Right kidney (tissue), 1 donor: ENCODE data around the gene BCL11A.

Experiments
- DNase-seq: peaks from one replicate; pipeline ENCODE4 v3.0.0-alpha.2; 2016

BCL11A gene

GRCh38 chr2:60508339-60508917 is 45.0 kb downstream of the BCL11A start:
- no peak for DNase-seq

- DNase-seq = no peak
Measured at GRCh38 chr2:60507211-60507965, 46.1 kb downstream of the BCL11A start.

- DNase-seq = no peak
Measured at GRCh38 chr2:60505880-60506260, 47.6 kb downstream of the BCL11A start.

- no peak for DNase-seq
Measured at GRCh38 chr2:60505240-60505879, 48.1 kb downstream of the BCL11A start.

GRCh38 chr2:60504049-60504448 is 49.4 kb downstream of the BCL11A start:
- DNase-seq = no peak

GRCh38 chr2:60502144-60502543 is 51.3 kb downstream of the BCL11A start:
- DNase-seq = no peak

GRCh38 chr2:60500861-60501260 is 52.6 kb downstream of the BCL11A start:
- no peak for DNase-seq

- no peak for DNase-seq
Measured at GRCh38 chr2:60499651-60500265, 53.7 kb downstream of the BCL11A start.

GRCh38 chr2:60498816-60499429 is 54.5 kb downstream of the BCL11A start:
- DNase-seq = no peak

- no peak for DNase-seq
Measured at GRCh38 chr2:60498127-60498815, 55.2 kb downstream of the BCL11A start.

- DNase-seq = no peak
Measured at GRCh38 chr2:60497500-60497899, 56.0 kb downstream of the BCL11A start.

GRCh38 chr2:60496956-60497355 is 56.5 kb downstream of the BCL11A start:
- DNase-seq = no peak

GRCh38 chr2:60496475-60496874 is 57.0 kb downstream of the BCL11A start:
- DNase-seq = no peak

- DNase-seq = no peak
Measured at GRCh38 chr2:60495041-60495625, 58.3 kb downstream of the BCL11A start.

- DNase-seq = no peak
Measured at GRCh38 chr2:60493804-60494387, 59.6 kb downstream of the BCL11A start.

GRCh38 chr2:60492548-60492947 is 60.9 kb downstream of the BCL11A start:
- DNase-seq = no peak

GRCh38 chr2:60490848-60491247 is 62.6 kb downstream of the BCL11A start:
- DNase-seq = no peak

- DNase-seq = no peak
Measured at GRCh38 chr2:60490441-60490840, 63.0 kb downstream of the BCL11A start.

GRCh38 chr2:60489289-60489688 is 64.2 kb downstream of the BCL11A start:
- no peak for DNase-seq

GRCh38 chr2:60488291-60488690 is 65.2 kb downstream of the BCL11A start:
- no peak for DNase-seq

- no peak for DNase-seq
Measured at GRCh38 chr2:60487174-60487573, 66.3 kb downstream of the BCL11A start.
